ENCODE results near the gene TP53.

The TP53 gene

DNA sequence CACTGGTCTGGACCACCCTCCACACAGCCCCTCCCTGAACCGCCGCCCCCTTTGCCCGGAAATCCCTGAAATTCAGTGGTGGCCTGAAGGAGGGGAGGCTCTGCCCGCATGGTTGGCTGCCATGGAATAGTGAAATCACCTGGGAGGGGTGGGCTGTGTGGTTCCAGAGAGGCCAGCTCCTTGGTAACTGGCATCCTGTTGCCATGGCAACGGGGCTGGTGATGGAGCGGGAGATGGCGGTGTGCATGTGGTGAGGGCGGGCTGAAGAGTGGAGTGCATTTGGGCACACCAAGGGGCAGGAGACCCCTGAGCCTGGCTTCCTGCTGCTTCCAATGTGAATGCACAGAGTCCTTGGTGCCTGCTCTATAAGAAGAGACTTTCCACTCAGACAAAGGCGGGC is 20.2 kb upstream of the TP53 start:
- DNase-seq, result peak in 17 of 56 donors; percentile 3 to 70 (median 26)

DNA sequence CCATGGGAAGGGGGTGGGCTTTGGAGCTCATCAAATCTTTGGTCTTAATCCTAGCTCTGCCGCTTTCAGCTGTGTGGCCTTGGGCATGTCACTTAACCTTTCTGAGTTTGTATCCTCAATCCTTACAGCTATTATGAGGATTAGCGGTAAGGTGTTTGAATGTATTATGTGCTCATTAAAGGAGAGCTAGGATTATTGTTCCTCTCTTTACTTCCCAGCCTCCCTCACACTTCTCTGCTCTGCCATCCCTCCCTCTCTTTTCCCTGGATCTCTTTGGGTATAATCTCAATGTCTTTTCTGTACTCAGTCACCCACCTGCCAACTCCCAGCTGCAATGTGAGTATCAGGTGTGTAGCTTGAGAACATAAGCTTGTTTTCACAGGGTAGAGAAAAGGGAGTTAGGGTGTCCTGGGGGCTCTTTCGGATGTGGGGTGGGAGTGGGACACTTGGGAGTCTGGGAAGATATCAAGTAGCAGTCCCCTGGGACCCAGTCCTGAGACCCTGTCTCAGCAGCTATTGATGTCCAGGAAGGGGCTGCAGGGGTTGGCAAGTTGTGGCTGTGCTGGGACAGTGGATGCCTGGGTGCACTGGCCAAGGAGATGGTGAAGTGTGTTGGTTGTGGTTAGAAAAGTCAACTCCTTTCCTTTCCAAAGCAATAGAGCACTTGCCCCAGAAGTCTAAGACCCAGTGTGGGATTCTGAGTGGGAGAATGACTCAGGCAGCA is 19.5 kb upstream of the TP53 start:
- DNase-seq, result no peak

DNA sequence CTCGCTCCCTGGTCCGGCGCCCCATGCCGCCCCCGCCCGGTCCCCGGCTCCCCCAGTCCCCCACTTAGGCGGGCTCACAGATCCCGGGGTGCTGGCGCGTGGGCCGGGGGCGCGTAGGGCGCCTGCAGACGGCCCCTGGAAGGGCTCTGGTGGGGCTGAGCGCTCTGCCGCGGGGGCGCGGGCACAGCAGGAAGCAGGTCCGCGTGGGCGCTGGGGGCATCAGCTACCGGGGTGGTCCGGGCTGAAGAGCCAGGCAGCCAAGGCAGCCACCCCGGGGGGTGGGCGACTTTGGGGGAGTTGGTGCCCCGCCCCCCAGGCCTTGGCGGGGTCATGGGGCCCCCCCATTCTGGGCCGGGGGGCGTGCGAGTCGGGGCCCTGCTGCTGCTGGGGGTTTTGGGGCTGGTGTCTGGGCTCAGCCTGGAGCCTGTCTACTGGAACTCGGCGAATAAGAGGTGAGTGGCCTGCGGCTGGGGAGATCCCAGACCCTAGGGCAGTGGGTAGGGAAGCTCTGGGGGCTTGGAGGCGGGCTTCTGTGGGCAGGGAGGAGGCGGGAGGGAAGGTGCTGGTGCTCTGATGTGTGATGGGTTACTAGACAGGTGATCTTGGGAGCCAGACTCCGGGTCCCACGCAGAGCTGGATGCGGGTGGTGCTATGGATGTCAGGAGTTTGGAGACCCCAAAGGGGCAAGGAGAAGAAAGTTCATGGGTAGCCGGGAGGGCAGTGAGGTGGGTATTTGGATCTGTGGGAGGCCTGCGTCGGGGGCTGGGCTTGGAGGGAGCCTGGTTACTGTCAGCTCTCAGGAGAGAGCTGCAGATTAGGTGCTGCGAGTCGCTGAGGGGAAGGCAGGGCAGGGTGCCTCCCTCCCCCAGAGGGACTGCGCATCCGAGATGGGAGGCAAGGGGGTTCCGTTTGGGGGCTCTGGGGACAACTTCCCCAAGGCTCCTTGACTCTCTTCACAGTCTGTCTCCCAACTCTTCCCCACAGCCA is 18.3 kb upstream of the TP53 start:
- peak in 3 of 56 donors; percentile 21 to 55 (median 27) for DNase-seq

DNA sequence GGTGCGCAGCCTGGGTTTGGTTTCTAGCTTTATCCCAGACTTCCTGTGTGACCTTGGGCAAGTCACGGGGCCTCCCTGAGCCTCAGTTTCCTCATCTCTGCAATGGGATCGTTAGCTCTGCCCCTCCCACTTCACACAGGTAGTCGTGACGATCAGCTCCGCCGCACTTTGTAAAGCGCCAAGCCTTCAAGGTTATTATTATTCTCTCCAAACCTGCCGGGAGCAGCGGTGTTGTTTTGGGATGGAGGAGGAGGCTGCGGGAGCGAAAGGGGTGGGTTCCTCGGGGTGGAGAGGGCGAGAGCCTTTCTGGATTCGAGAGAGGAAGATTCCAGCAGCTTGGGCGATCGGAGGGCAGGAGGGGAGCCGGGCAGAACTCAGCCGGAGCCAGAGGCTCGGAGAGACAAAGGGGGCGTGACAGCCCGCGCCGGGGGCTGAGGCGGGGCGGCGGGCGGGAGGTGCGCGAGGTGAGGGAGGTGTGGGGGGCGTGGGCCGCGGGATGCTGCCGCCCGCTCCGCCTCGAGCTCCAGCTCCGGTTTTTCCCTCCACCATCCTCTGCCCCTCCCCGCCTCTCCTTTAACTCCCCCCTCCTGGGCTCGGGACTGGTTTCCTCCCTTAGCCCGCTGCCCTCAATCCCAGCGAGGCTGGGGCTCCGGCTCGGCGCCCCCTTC is 17.4 kb upstream of the TP53 start, which contains the start of gene EFNB3:
Gene EFNB3 (plus strand): TSS at position 602 of the 668 bp plus-strand sequence. CDS start 397 bp downstream, outside the sequence.
- DNase-seq, result peak in 32 of 56 donors; percentile 19 to 77 (median 48)

DNA sequence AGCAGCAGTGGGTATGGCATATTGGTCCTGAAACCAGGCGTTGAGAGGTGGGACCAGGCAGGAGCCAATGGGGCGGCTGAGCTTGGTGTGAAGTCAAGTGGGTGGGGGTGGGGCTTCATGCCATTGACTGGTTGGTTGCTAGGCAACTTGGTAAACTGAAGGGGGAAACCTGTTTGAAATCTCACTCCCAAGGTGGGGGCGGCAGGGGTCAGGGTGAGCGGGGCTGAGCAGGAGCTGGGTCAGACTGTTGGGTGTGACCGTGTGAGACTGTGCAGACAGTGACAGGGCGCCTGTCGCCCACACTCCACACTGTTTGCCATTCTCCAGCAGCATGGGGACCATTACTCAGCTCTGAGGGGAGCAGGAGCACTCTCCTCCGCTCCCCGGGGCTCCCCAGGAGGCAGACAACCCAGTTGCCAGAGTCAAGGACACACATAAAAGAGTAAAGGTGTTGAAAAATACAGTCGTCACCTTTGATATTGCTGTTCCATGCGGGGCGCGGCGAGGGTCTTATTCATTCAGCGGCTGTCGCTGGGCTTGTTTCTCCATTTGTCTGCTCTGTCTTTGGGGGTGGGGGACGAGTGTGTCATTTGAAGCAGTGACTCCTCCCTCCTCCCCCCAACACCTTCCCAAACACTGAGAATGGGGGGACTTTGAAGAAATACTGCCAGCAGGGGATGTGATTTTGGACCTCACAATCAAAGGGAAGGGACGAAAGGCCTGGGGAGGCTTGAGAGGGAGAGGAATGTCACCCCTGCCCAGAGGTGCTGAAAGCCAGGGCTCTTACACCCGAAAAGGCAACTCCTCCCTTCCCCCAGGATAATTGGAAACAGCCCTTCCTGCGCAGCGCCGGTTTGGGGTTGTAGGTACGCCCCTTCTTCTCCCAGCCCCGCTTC is 16.5 kb upstream of the TP53 start:
- peak in 41 of 56 donors; percentile 8 to 87 (median 59) for DNase-seq

DNA sequence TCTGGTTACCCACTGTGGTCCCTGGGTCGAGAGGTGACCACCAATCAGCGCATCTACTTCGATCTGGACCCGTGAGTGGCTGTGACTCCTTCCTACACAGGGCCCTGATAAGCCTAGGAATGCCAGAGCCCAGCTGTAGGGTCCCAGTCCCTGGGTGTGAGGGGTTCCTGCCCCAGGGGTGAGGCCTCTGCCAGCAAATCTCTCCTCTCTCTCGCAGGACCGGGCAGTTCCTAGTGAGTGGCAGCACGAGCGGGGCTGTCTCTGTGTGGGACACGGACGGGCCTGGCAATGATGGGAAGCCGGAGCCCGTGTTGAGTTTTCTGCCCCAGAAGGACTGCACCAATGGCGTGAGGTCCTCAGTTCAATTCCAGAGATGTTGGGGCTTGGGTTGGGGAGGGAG is 15.5 kb upstream of the TP53 start:
- no peak for DNase-seq

DNA sequence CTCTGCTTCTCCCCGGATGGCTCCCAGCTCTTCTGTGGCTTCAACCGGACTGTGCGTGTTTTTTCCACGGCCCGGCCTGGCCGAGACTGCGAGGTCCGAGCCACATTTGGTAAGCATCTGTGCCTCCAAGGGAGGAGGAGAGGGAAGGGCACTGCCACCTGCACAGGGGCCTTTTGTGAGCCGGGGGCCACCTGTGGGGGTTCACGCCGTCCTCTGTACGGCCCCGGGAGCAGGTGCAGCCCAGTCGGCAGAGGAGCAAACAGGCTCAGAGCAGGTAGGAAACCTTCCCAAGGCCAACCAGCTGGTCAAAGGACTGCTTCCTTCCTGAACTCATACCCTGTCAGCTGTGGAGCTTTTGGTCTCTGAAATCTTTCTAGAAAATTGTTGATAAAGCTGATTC is 14.4 kb upstream of the TP53 start:
- no peak for DNase-seq

DNA sequence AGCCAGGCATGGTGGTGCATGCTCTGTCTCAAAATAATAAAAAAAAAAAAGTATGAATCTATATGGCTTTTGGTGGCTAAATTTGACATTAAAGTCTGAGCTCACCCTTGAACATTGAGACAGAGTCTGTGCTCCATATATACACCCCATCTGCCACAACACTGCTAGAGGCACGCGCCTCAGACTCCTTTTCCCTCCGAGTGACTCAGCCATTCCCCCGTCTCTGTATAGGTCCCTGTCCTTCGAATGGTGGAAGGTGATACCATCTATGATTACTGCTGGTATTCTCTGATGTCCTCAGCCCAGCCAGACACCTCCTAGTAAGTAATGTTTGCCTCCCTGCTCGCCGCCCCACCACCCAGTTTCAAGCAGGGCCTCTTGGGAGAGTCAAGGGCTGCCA is 13.2 kb upstream of the TP53 start:
- DNase-seq, result no peak

DNA sequence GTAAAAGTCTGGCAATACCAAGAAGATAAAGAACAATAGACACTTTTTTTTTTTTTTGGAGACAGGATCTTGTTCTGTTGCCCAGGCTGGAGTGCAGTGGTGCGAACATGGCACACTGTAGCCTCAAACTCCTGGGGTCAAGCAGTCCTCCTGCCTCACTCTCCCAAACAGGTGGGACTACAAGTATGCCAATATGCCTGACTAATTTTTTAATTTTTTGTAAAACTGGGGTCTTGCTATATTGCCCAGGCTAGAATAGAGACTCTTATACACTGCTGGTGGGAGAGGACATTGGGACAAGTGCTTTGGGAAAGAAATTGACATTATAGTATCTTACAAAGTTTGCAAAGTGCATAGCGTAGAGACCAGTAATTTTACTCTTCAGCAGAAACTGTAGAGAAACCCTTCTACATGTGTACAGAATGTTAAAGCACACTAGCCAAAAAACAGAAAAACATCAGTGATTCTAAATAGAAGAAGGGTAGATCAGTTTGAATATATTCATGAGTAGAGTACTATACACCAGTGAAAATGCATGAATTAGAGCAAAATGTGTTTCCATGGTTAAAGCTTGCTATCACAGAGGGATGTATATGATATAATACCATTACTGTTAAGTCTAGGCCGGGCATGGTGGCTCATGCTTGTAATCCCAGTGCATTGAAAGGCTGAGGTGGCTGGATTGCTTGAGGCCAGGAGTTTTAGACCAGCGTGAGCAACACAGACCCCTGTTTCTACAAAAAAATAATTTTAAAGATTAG is 10.7 kb upstream of the TP53 start:
- no peak for DNase-seq

DNA sequence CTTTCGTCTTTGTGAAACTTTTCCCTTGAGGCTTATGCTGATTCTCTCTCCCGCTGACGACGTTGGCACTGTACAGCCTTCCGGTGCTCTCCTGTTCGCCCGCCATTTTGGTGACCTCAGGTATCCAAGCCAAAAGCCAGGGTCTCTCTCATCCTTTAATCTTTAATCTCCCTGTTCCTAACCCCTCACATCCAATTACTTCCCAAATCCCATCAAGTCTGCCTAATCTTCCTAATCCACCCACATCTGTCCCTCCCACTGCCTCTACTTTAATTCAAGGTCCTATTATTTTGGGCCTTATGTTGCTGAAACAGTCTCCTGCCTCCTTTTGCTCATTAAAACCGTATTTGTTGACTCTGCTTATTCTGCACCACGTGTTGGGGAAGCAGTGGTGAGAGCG is 8.3 kb upstream of the TP53 start:
- no peak for DNase-seq

DNA sequence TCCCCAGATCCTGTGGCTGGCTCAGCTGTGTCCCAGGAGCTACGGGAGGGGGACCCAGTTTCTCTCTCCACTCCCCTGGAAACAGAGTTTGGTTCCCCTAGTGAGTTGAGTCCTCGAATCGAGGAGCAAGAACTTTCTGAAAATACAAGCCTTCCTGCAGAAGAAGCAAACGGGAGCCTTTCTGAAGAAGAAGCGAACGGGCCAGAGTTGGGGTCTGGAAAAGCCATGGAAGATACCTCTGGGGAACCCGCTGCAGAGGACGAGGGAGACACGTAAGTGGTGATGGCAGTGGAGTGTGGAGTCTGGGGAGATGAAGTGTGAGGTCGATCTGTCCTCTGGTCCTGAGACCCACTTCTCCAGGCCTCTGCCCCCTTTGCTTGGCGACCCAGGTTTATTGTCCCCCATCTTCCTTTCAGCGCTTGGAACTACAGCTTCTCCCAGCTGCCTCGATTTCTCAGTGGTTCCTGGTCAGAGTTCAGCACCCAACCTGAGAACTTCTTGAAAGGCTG is 1.6 kb upstream of the TP53 start:
- DNase-seq, result no peak

DNA sequence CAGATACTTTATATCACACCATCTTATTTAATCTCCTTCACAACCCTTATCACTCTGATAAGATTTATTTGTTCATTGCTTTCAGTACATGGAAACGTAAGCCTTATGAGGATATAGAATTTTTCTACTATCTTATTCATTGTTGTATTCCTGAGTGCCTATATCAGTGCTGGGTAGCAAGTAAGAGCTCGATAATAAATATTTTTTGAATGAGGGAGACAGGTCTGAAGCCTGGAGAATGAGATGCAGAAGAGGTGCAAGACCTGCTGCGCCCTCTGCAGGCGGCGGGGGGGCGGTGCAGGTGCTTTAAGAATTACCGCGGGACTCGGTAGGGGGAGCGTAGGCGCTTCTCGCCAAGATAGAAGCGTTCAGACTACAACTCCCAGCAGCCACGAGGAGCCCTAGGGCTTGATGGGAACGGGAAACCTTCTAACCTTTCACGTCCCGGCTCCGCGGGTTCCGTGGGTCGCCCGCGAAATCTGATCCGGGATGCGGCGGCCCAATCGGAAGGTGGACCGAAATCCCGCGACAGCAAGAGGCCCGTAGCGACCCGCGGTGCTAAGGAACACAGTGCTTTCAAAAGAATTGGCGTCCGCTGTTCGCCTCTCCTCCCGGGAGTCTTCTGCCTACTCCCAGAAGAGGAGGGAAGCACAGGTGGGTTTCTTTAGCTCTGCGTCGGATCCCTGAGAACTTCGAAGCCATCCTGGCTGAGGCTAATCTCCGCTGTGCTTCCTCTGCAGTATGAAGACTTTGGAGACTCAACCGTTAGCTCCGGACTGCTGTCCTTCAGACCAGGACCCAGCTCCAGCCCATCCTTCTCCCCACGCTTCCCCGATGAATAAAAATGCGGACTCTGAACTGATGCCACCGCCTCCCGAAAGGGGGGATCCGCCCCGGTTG is 868 bp upstream of the TP53 start, which contains the start of gene WRAP53:
Gene WRAP53 (plus strand): TSS at position 570 of the 900 bp plus-strand sequence. CDS start 172 bp downstream, at position 742.
- peak; percentile 72 to 99 (median 96) for DNase-seq

DNA sequence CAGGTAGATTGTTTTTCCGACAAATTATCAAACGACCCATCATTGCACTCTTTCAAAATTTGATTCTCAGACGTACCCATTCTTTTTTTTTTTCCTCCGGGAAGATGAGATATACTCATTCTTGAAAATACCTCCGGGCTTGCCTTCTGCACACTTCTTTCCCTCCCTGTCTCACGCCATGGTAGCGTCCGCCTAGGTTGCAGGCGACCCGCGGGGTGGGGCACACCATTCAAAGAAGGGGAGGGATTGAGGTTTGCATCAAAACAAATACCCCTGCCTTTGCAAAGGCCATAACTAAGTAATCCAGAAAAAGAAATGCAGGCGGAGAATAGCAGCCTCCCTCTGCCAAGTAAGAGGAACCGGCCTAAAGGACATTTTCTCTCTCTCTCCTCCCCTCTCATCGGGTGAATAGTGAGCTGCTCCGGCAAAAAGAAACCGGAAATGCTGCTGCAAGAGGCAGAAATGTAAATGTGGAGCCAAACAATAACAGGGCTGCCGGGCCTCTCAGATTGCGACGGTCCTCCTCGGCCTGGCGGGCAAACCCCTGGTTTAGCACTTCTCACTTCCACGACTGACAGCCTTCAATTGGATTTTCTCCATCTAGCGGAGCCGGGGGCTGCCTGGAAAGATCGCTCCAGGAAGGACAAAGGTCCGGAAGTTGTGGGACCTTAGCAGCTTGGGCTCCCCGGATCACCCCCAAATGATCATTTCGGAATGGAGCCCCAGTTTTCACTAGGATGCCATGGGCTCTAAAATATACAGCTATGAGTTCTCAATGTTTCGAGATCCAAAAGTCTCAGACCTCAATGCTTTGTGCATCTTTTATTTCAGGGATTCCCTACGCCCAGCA is 843 bp downstream of the TP53 start:
- peak in 52 of 56 donors; percentile 61 to 94 (median 84) for DNase-seq

DNA sequence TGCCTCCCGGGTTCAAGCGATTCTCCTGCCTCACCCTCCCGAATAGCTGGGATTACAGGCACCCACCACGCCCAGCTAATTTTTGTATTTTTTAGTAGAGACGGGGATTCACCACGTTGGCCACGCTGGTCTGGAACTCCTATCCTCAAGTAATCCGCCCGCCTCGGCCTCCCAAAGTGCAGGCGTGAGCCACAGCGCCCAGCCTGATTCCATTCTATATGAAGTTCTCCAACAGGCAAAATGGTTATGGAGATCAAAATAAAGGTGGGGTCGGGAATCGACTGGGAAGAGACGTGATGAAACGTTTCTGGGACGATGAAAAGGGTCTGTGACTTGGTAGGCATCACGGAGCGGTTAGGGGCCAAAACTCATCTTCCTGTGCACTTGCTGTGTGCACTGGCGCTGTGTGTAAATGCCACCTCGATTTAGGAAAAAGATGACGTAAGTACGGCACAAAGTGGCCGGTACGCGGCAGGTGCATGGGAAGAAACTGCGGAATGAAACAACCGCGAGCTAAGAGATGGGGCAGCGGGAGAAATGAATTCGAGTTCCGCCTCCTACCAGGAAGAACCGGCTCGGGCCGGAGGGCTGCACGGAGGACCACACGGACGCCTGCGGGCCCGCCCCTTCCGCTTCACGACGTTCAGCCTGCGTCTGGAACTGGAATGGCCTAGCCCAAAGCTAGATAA is 1.6 kb downstream of the TP53 start:
- DNase-seq, result peak in 54 of 56 donors; percentile 47 to 95 (median 88)

DNA sequence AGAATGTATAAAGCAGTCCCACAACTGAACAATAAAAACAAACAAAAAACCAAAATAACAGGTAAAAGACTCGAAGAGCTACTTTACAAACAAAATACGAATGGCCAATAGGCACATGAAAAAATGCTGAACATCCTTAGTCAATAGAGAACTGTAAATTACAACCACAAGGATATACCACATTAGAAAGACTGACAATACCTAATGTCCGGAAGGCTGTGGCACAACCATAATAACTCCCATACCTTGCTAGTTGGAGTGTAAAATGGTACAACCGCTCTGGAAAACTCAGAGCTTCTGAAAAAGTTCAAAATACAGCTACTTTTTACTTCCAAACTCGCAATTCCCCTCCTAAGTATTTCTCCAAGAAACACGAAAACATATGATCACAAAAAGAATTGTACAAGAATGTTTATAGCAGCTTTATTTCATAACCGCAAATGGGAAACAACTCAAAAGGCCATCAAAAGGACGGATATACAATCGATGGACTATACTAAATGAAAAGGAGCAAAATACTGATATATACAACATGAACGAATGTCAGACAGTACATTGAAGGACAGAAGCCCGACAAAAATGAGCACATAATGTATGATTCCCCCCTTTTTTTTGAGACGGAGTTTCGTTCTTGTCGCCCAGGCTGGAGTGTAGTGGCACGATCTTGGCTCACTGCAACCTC is 2.3 kb downstream of the TP53 start:
- no peak for DNase-seq

Data from nucleus accumbens (tissue), 56 donors.